Activated T-cell treated with anti-CD3 and anti-CD28 coated beads for 4 hours (primary cell): ENCODE results near the gene CTDP1.

Source experiments
- DNase-seq: peaks from one replicate; pipeline ENCODE4 v3.0.0-alpha.2; 2020

The CTDP1 gene

GRCh38 chr18:79786304-79786703 is 106.7 kb downstream of the CTDP1 start:
- DNase-seq: no peak

- no peak for DNase-seq
Observed at GRCh38 chr18:79786786-79787526, 107.4 kb downstream of the CTDP1 start.

- no peak for DNase-seq
Observed at GRCh38 chr18:79787527-79787864, 107.9 kb downstream of the CTDP1 start.

GRCh38 chr18:79787865-79788733 is 108.5 kb downstream of the CTDP1 start:
- no peak for DNase-seq

- no peak for DNase-seq
Observed at GRCh38 chr18:79788734-79789085, 109.1 kb downstream of the CTDP1 start.

- no peak for DNase-seq
Observed at GRCh38 chr18:79789091-79789891, 109.7 kb downstream of the CTDP1 start.

- no peak for DNase-seq
Observed at GRCh38 chr18:79789901-79790890, 110.6 kb downstream of the CTDP1 start.

- DNase-seq: no peak
Observed at GRCh38 chr18:79790996-79791972, 111.7 kb downstream of the CTDP1 start.

- DNase-seq: no peak
Observed at GRCh38 chr18:79792096-79792987, 112.7 kb downstream of the CTDP1 start.

- DNase-seq: no peak
Observed at GRCh38 chr18:79792988-79793355, 113.4 kb downstream of the CTDP1 start.

GRCh38 chr18:79794846-79795245 is 115.2 kb downstream of the CTDP1 start:
- DNase-seq: no peak

- no peak for DNase-seq
Observed at GRCh38 chr18:79795446-79795845, 115.8 kb downstream of the CTDP1 start.

GRCh38 chr18:79796016-79796415 is 116.4 kb downstream of the CTDP1 start:
- no peak for DNase-seq

- DNase-seq: no peak
Observed at GRCh38 chr18:79796531-79797405, 117.2 kb downstream of the CTDP1 start.

- no peak for DNase-seq
Observed at GRCh38 chr18:79797518-79798345, 118.1 kb downstream of the CTDP1 start, which contains the start of gene KCNG2. KCNG2 (plus strand) TSS chr18:79797938; CDS start chr18:79863668, 65,730 bp downstream.

GRCh38 chr18:79798346-79798998 is 118.9 kb downstream of the CTDP1 start:
- no peak for DNase-seq

- no peak for DNase-seq
Observed at GRCh38 chr18:79798999-79799370, 119.4 kb downstream of the CTDP1 start.
